Measurements from ENCODE around the gene NKG7.

DNA sequence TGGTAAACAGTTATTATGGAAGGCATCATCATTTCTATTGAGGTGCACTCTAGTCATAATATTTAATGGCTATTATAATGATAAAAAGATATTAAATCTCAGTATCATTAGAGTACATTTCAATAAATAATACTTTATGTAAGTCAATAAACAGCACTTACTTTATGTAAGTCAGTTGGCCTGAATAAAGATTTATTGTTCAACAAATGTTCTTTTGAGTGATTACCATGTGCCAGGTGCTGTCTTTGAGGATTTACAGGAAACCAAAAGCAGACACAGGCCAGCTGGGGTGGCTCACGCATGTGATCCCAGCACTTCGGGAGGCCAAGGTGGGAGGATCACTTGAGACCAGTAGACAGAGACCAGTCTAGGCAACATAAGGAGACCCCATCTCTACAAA is 5.0 kb upstream of the NKG7 start:
- TF ChIP-seq POLR2A (IDR thresholded peaks at IDR 0.05) = no peak
- TF ChIP-seq CTCF (IDR thresholded peaks at IDR 0.05) = no peak
